A673 (cell line): ENCODE results near the gene PPARA.
"Not testable (repeated sequence)": the region's sequence is repeated elsewhere in the genome, so short reads cannot be mapped to it uniquely, and the experiment has no call there.

Source experiments
- CTCF ChIP-seq: fragments of 300-800, 200-600 bp; sonication (generic); conservative IDR thresholded peaks from 2 replicates; pipeline ENCODE4 v1.5.1; 2017; ENCODE audit warnings: low read depth, mild to moderate bottlenecking, antibody characterized with exemption, low read length, moderate library complexity, mixed read lengths
- EZH2 ChIP-seq: fragments of 200-600 bp; sonication (generic); IDR thresholded peaks from 2 replicates; pipeline ENCODE4 v1.6.1; 2017; ENCODE audit warnings: borderline replicate concordance, low read depth, mild to moderate bottlenecking, mixed read lengths, antibody characterized with exemption, low read length; ENCODE audit not compliant: poor library complexity, severe bottlenecking

GRCh38 chr22:46139417-46139816, 10.9 kb upstream of the PPARA start:
- not testable (repeated sequence) for TF ChIP-seq CTCF, EZH2
